ENCODE measurements around the gene TAOK3. TPM values are rescaled to one million over a fixed set of nuclear protein-coding genes. Genes with fewer than 3 reads are reported as not detected.

Gene TAOK3
- total and polyA plus RNA-seq, 2 of the 8 experiments (the other 6 are each of a cell fraction or from before 2014, with no cell fraction given) = 5.2 to 9.3 TPM

DNA sequence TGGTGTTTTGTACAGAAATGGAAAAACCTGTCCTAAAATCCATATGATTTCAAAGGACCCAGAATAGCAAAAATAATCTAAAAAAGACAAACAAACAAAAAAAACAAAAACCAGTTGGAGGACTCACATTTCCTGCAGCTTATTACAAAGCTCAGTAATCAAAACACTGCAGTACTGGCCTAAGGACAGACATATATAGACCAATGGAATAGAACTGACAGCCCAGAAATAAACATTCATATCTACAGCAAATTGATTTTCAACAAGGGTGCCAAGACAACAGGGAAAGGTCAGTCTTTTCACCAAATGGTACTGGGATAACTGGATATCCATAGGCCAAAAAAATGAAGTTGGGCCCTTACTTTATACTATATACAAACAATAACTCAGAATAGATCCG, 55.0 kb downstream of the TAOK3 start:
- Histone ChIP-seq H3K4me2 (ENCODE audit: insufficient read depth in 1 of 2, low read depth in 2 of 2, low read length in 2 of 2) (no peak overlapping the region), H2AFZ (ENCODE audit: low read length) (no peak overlapping the region), H3K36me3 (ENCODE audit: control insufficient read depth in 2 of 4, insufficient read depth in 4 of 4, low read length in 3 of 4) (no peaks in the 10 kb centered on the region), H4K5ac (ENCODE audit: insufficient read length, low read depth, low read length) (no peak overlapping the region), H4K91ac (replicated peaks; ENCODE audit: insufficient read length, low read length) (no peak overlapping the region), H3K4me3 (ENCODE audit: extremely low read depth in 1 of 4, insufficient read depth in 2 of 4, low read depth in 3 of 4, low read length in 4 of 4) (no peak overlapping the region), H3K9me3 (ENCODE audit: insufficient read depth in 2 of 2, low read depth in 1 of 2, low read length in 1 of 2) (no peaks in the 10 kb centered on the region), H2BK12ac (ENCODE audit: low read depth, low read length) (no peak overlapping the region), H4K8ac (ENCODE audit: extremely low read depth, insufficient read depth, low read length) (no peak overlapping the region), H3K9ac (replicated peaks in 1 of 4; ENCODE audit: extremely low read depth in 1 of 4, low read depth in 3 of 4, low read length in 3 of 4) (no peak overlapping the region), H2BK20ac (ENCODE audit: low read length) (no peak overlapping the region), H3K79me2 (ENCODE audit: control insufficient read depth in 1 of 2, insufficient read depth in 2 of 2, low read length in 2 of 2) (no peaks in the 10 kb centered on the region), H3K23ac (ENCODE audit: insufficient read length) (no peak overlapping the region), H3K27ac (ENCODE audit: low read depth, low read length) (no peak overlapping the region), H3K56ac (replicated peaks; ENCODE audit: insufficient read length, low read depth, low read length) (no peak overlapping the region), H3K4ac (replicated peaks; ENCODE audit: insufficient read length, low read depth, low read length) (no peak overlapping the region), H2BK15ac (ENCODE audit: low read length) (no peak overlapping the region), H3K4me1 (replicated peaks in 1 of 4; ENCODE audit: control insufficient read depth in 3 of 4, insufficient read depth in 4 of 4, low read length in 3 of 4) (no peaks in the 10 kb centered on the region), H2BK120ac (replicated peaks; ENCODE audit: low read depth, low read length) (no peak overlapping the region), H3K23me2 (ENCODE audit: low read depth, low read length) (no peaks in the 10 kb centered on the region), H3K14ac (ENCODE audit: insufficient read length) (no peak overlapping the region), H2BK5ac (ENCODE audit: low read depth, low read length) (no peak overlapping the region), H4K20me1 (replicated peaks in 1 of 2; ENCODE audit: control insufficient read depth in 1 of 2, insufficient read depth in 2 of 2, low read length in 2 of 2) (no peaks in the 10 kb centered on the region), H3K79me1 (ENCODE audit: low read depth, low read length) (no peaks in the 10 kb centered on the region), H3K18ac (ENCODE audit: extremely low read depth, low read length) (no peak overlapping the region), H3K27me3 (replicated peaks in 1 of 4; ENCODE audit: control insufficient read depth in 3 of 4, extremely low read depth in 1 of 4, insufficient read depth in 3 of 4, low read length in 3 of 4) (no peaks in the 10 kb centered on the region), H2AK5ac (ENCODE audit: low read depth, low read length) (no peak overlapping the region)
- TF ChIP-seq JUND (IDR thresholded peaks at IDR 0.05; ENCODE audit: low read length) (no peak), SIN3A (conservative IDR thresholded peaks at IDR 0.05 in 1 of 2, IDR thresholded peaks at IDR 0.05 in 1 of 2; ENCODE audit: low read depth in 1 of 2, low read length in 2 of 2) (no peak), YY1 (IDR thresholded peaks at IDR 0.05; ENCODE audit: low read depth, low read length) (no peak), EZH2 (IDR thresholded peaks at IDR 0.05; ENCODE audit: low read depth, low read length, severe bottlenecking) (no peak), SP4 (IDR thresholded peaks at IDR 0.05; ENCODE audit: low read length) (no peak)
- ChIA-PET CTCF (ENCODE audit: partially characterized antibody) (interaction anchor here (0.6 to 2.8 kb wide), 5 partner anchors 10 to 597 kb away, joined by 3 to 11 read pairs (median 3); partner anchors contain the start of gene SUDS3), POLR2A (ENCODE audit: partially characterized antibody) (no interaction called here)
- FAIRE-seq (no peak), DNase-seq (ENCODE audit: low read depth in 1 of 2, low spot score in 2 of 2) (no peak)
- 100% methylated on average over 1 of the region's 1 CpG; no CpG with 5 or more reads in 1 of the 2 experiments for whole genome bisulfite sequencing, 2 experiments (ENCODE audit: extremely low coverage in 1 of 2, insufficient coverage in 1 of 2, insufficient read length in 1 of 2, insufficient replicate concordance in 2 of 2, low coverage in 1 of 2, low lambda C conversion rate in 2 of 2, missing lambda C conversion rate in 1 of 2)
